GM18873 (cell line): ENCODE measurements around the gene SCARF2.
"Not testable (repeated sequence)": the region's sequence is repeated elsewhere in the genome, so short reads cannot be mapped to it uniquely, and the experiment has no call there.

Experiments used
- ATAC-seq: cut with Tn5 transposase; IDR thresholded peaks from one replicate; pipeline ENCODE4 v1.9.1; 2021; ENCODE audit warnings: mild to moderate bottlenecking, moderate library complexity, moderate number of reproducible peaks; ENCODE audit not compliant: unreplicated experiment, low FRiP score

SCARF2 gene

GRCh38 chr22:20429254-20430100 is 8.1 kb downstream of the SCARF2 start:
- no peak for ATAC-seq

GRCh38 chr22:20428496-20429253 is 8.9 kb downstream of the SCARF2 start:
- ATAC-seq: no peak

- no peak for ATAC-seq
Observed at GRCh38 chr22:20427945-20428417, 9.6 kb downstream of the SCARF2 start.

- ATAC-seq: no peak
Observed at GRCh38 chr22:20427104-20427944, 10.3 kb downstream of the SCARF2 start.

- no peak for ATAC-seq
Observed at GRCh38 chr22:20426259-20426615, 11.4 kb downstream of the SCARF2 start.

GRCh38 chr22:20425566-20426258 is 11.9 kb downstream of the SCARF2 start:
- ATAC-seq: no peak

GRCh38 chr22:20424932-20425565 is 12.6 kb downstream of the SCARF2 start:
- ATAC-seq: no peak

GRCh38 chr22:20424568-20424931 is 13.1 kb downstream of the SCARF2 start:
- ATAC-seq: no peak

GRCh38 chr22:20423906-20424551 is 13.6 kb downstream of the SCARF2 start:
- no peak for ATAC-seq

GRCh38 chr22:20423008-20423905 is 14.4 kb downstream of the SCARF2 start:
- no peak for ATAC-seq

- ATAC-seq: no peak
Observed at GRCh38 chr22:20422271-20423007, 15.2 kb downstream of the SCARF2 start.

GRCh38 chr22:20421507-20421874 is 16.1 kb downstream of the SCARF2 start:
- no peak for ATAC-seq

GRCh38 chr22:20420157-20420842 is 17.3 kb downstream of the SCARF2 start:
- no peak for ATAC-seq

GRCh38 chr22:20419664-20419951 is 18.0 kb downstream of the SCARF2 start:
- ATAC-seq: no peak

GRCh38 chr22:20418211-20418788 is 19.3 kb downstream of the SCARF2 start:
- ATAC-seq: no peak

- ATAC-seq: not testable (repeated sequence)
Observed at GRCh38 chr22:20415699-20416098, 21.9 kb downstream of the SCARF2 start.

- ATAC-seq: not testable (repeated sequence)
Observed at GRCh38 chr22:20415241-20415640, 22.4 kb downstream of the SCARF2 start.
